ENCODE measurements around the gene ERICH2. TPM values are rescaled to one million over a fixed set of nuclear protein-coding genes. Genes with fewer than 3 reads are reported as not detected.
A peak's percentile ranks its signal among the peaks of the same experiment; 100 is the strongest.

The ERICH2 gene
- total and polyA plus RNA-seq, 2 of the 13 experiments (the other 11 are each of a cell fraction or from before 2014, with no cell fraction given): not detected

GRCh38 chr2:170815746-170816503, 45.7 kb downstream of the ERICH2 start (continued):
- TF ChIP-seq CTCF (CRISPR knock-in tag; IDR thresholded peaks at IDR 0.05): peak; percentile 91
- 0 out of 2 replicates have a peak, but pooled peaks have one; percentile 46 for TF ChIP-seq ZZZ3 (CRISPR knock-in tag; IDR thresholded peaks at IDR 0.05; ENCODE audit: borderline replicate concordance)
- TF ChIP-seq NFKB2 (CRISPR knock-in tag; IDR thresholded peaks at IDR 0.05; ENCODE audit: borderline replicate concordance): no peak; the same call in 1 of the 2 replicates
- TF ChIP-seq STAG1 (CRISPR knock-in tag; IDR thresholded peaks at IDR 0.05): peak; percentile 98
- 0 out of 2 replicates have a peak, but pooled peaks have one; percentile 35 for TF ChIP-seq ZNF607 (CRISPR knock-in tag; IDR thresholded peaks at IDR 0.05; ENCODE audit: borderline replicate concordance)
- TF ChIP-seq KAT8 (CRISPR knock-in tag; IDR thresholded peaks at IDR 0.05): no peak
- TF ChIP-seq ZNF75D (CRISPR knock-in tag; IDR thresholded peaks at IDR 0.05; ENCODE audit: borderline replicate concordance): no peak
- no peak for TF ChIP-seq RFXAP (CRISPR knock-in tag; IDR thresholded peaks at IDR 0.05; ENCODE audit: borderline replicate concordance)
- TF ChIP-seq MLLT10 (CRISPR knock-in tag; IDR thresholded peaks at IDR 0.05): no peak
- 0 out of 2 replicates have a peak, but pooled peaks have one; percentile 21 for TF ChIP-seq SIN3B (IDR thresholded peaks at IDR 0.05; ENCODE audit: low read length)
- TF ChIP-seq ATRX (CRISPR knock-in tag; IDR thresholded peaks at IDR 0.05; ENCODE audit: borderline replicate concordance): no peak
- TF ChIP-seq ZSCAN5A (CRISPR knock-in tag; IDR thresholded peaks at IDR 0.05; ENCODE audit: borderline replicate concordance): 0 out of 2 replicates have a peak, but pooled peaks have one; percentile 45
- no peak for TF ChIP-seq SIN3A (IDR thresholded peaks at IDR 0.05; ENCODE audit: borderline replicate concordance, low read depth, low read length)
- TF ChIP-seq ZNF383 (CRISPR knock-in tag; IDR thresholded peaks at IDR 0.05; ENCODE audit: borderline replicate concordance): no peak
- no peak for TF ChIP-seq ZBTB34 (CRISPR knock-in tag; IDR thresholded peaks at IDR 0.05)
- peak in 1 of 2 experiments; percentile 75; a peak in 2 of 4 replicates for TF ChIP-seq HMGXB4 (CRISPR knock-in tag; IDR thresholded peaks at IDR 0.05; ENCODE audit: borderline replicate concordance in 1 of 2, low read depth in 1 of 2)
- no peak for TF ChIP-seq ZNF326 (CRISPR knock-in tag; IDR thresholded peaks at IDR 0.05; ENCODE audit: borderline replicate concordance)
- peak; percentile 34; the same call in 1 of the 2 replicates for TF ChIP-seq ZNF777 (CRISPR knock-in tag; IDR thresholded peaks at IDR 0.05)
- no peak for TF ChIP-seq RFXANK (CRISPR knock-in tag; IDR thresholded peaks at IDR 0.05)
- no peak for TF ChIP-seq ZNF674 (CRISPR knock-in tag; IDR thresholded peaks at IDR 0.05; ENCODE audit: low read depth)
- no peak for TF ChIP-seq KLF9 (CRISPR knock-in tag; IDR thresholded peaks at IDR 0.05; ENCODE audit: low read depth)
- no peak for TF ChIP-seq ZNF205 (CRISPR knock-in tag; IDR thresholded peaks at IDR 0.05)
- TF ChIP-seq FIP1L1 (IDR thresholded peaks at IDR 0.05; ENCODE audit: borderline replicate concordance, insufficient read depth, low read depth, low read length): 0 out of 2 replicates have a peak, but pooled peaks have one; percentile 61
- TF ChIP-seq KDM6A (CRISPR knock-in tag; IDR thresholded peaks at IDR 0.05; ENCODE audit: low read depth): no peak
